HepG2 (cell line): ENCODE data around the gene HYPK. TPM values are rescaled to one million over a fixed set of nuclear protein-coding genes. Genes with fewer than 3 reads are reported as not detected.

Experiments
- ARID2 ChIP-seq: sonication (generic); formaldehyde crosslinking; IDR thresholded peaks from 2 replicates; pipeline ENCODE4 v1.8.1; 2022; ENCODE audit warnings: mild to moderate bottlenecking, missing genetic modification reagents, borderline replicate concordance
- CHD2 ChIP-seq: IDR thresholded peaks from 2 replicates; pipeline ENCODE4 v1.6.1; 2011; ENCODE audit warnings: low read depth, low read length, improper control_type of control experiment
- FOXP1 ChIP-seq, 2 experiments: fragments of 450-650 bp in 1 of 2; IDR thresholded peaks; 2 replicates each; pipeline ENCODE4 v1.6.1; 2017 to 2018; ENCODE audit warnings: antibody characterized with exemption in 1 of 2
- GATAD2A ChIP-seq: IDR thresholded peaks from 2 replicates; pipeline ENCODE4 v1.6.1; 2016
- NFIB ChIP-seq: sonication (generic); formaldehyde crosslinking; IDR thresholded peaks from 2 replicates; pipeline ENCODE4 v1.9.0; 2021; ENCODE audit warnings: missing genetic modification reagents, mild to moderate bottlenecking, borderline replicate concordance
- SIN3B ChIP-seq: fragments of 150-350 bp; IDR thresholded peaks from 2 replicates; pipeline ENCODE4 v1.6.1; 2014; ENCODE audit warnings: low read length
- SSRP1 ChIP-seq: IDR thresholded peaks from 2 replicates; pipeline ENCODE4 v1.6.1; 2016; ENCODE audit warnings: control low read depth
- ZBTB2 ChIP-seq: sonication (generic); formaldehyde crosslinking; IDR thresholded peaks from 2 replicates; pipeline ENCODE4 v1.8.0; 2022; ENCODE audit warnings: low read depth, missing genetic modification reagents
- ZBTB26 ChIP-seq: IDR thresholded peaks from 2 replicates; pipeline ENCODE4 v1.6.1; 2016; ENCODE audit warnings: missing compliant biosample characterization, missing genetic modification reagents, borderline replicate concordance
- ZFP62 ChIP-seq: sonication (generic); formaldehyde crosslinking; IDR thresholded peaks from 2 replicates; pipeline ENCODE4 v1.4.0; 2020; ENCODE audit warnings: missing genetic modification reagents
- ZNF276 ChIP-seq: sonication (generic); formaldehyde crosslinking; IDR thresholded peaks from 2 replicates; pipeline ENCODE4 v1.4.0; 2020; ENCODE audit warnings: mild to moderate bottlenecking, low read depth, missing genetic modification reagents
- ZNF446 ChIP-seq: sonication (generic); formaldehyde crosslinking; IDR thresholded peaks from 2 replicates; pipeline ENCODE4 v1.5.0; 2020; ENCODE audit warnings: mild to moderate bottlenecking, missing genetic modification reagents
- ZNF501 ChIP-seq: sonication (generic); formaldehyde crosslinking; IDR thresholded peaks from 2 replicates; pipeline ENCODE4 v1.5.1; 2020; ENCODE audit warnings: mild to moderate bottlenecking, moderate library complexity, missing genetic modification reagents
- ZNF552 ChIP-seq: sonication (generic); formaldehyde crosslinking; IDR thresholded peaks from 2 replicates; pipeline ENCODE4 v1.9.0; 2022; ENCODE audit warnings: missing genetic modification reagents, mild to moderate bottlenecking, borderline replicate concordance
- ZNF749 ChIP-seq: sonication (generic); formaldehyde crosslinking; IDR thresholded peaks from 2 replicates; pipeline ENCODE4 v1.8.0; 2022; ENCODE audit warnings: mild to moderate bottlenecking, missing genetic modification reagents, moderate library complexity, borderline replicate concordance
- ZNF816 ChIP-seq: sonication (generic); formaldehyde crosslinking; IDR thresholded peaks from 2 replicates; pipeline ENCODE4 v1.8.0; 2022; ENCODE audit warnings: missing genetic modification reagents, mild to moderate bottlenecking, borderline replicate concordance
- polyA plus RNA-seq, 8 experiments: library from polyadenylated mRNA; depleted of rRNA in 3 of 8; stranded (reverse) in 7 of 8; unstranded in 1 of 8; fragments of >200 nt; fragmentation: Illumina TruSeq in 4 of 8; extraction: Trizol in 4 of 8; gene quantifications; 2 replicates each; pipeline versions ENCODE4 v1.2.1 to v1.2.3, GENCODE V29; 2011 to 2016; ENCODE audit warnings: low read depth in 4 of 8, missing spikeins in 1 of 8, mixed read lengths in 1 of 8; ENCODE audit not compliant: insufficient read depth in 1 of 8
- total RNA-seq, 5 experiments: library from RNA; depleted of rRNA; stranded (reverse); fragments of >200 nt; fragmentation: Illumina TruSeq; extraction: Trizol; gene quantifications; 2 replicates each; pipeline ENCODE4 v1.2.3, GENCODE V29; 2016; ENCODE audit warnings: low read depth in 1 of 5

The HYPK gene
- total and polyA plus RNA-seq, 2 of the 13 experiments (the other 11 are each of a cell fraction or from before 2014, with no cell fraction given): 13.5 to 16.5 TPM

- TF ChIP-seq ZNF276: no peak
- 0 out of 2 replicates have a peak, but pooled peaks have one; percentile 26 for TF ChIP-seq ZBTB2
- peak; percentile 70; the same call in 1 of the 2 replicates for TF ChIP-seq ZNF749
- TF ChIP-seq FOXP1 (IDR thresholded peaks at IDR 0.05): no peak
- no peak for TF ChIP-seq FOXP1 (CRISPR knock-in tag; IDR thresholded peaks at IDR 0.05)
- 0 out of 2 replicates have a peak, but pooled peaks have one; percentile 52 for TF ChIP-seq ZNF501 (CRISPR knock-in tag)
- no peak for TF ChIP-seq ZFP62
- no peak for TF ChIP-seq NFIB (CRISPR knock-in tag)
- TF ChIP-seq ZNF446: no peak
- TF ChIP-seq ARID2 (CRISPR knock-in tag): no peak
- TF ChIP-seq CHD2: peak; percentile 13; the same call in 1 of the 2 replicates
- no peak for TF ChIP-seq SSRP1 (CRISPR knock-in tag)
- TF ChIP-seq ZNF552 (CRISPR knock-in tag): 0 out of 2 replicates have a peak, but pooled peaks have one; percentile 44
- no peak for TF ChIP-seq SIN3B
- TF ChIP-seq ZBTB26: peak; percentile 50; the same call in 1 of the 2 replicates
- no peak for TF ChIP-seq ZNF816 (CRISPR knock-in tag)
- no peak for TF ChIP-seq GATAD2A (CRISPR knock-in tag)
Observed at GRCh38 chr15:43776101-43776717, 24.2 kb upstream of the HYPK start (continued).
